Parathyroid adenoma (tissue), 2 donors: ENCODE measurements around the gene MAP3K7.

ENCODE experiments used
- H2AFZ ChIP-seq: fragments of 300-600 bp; sonication (generic); one replicate; pipeline ENCODE4 v1.7.0; 2017; ENCODE audit warnings: antibody characterized with exemption, mild to moderate bottlenecking
- H3K27ac ChIP-seq: fragments of 300-600 bp; sonication (generic); one replicate; pipeline ENCODE4 v1.7.0; 2017
- H3K27me3 ChIP-seq: fragments of 300-600 bp; sonication (generic); one replicate; pipeline ENCODE4 v1.7.0; 2017; ENCODE audit warnings: low read length; ENCODE audit not compliant: control insufficient read depth, insufficient read depth
- H3K36me3 ChIP-seq: fragments of 300-600 bp; sonication (generic); one replicate; pipeline ENCODE4 v1.7.0; 2017; ENCODE audit warnings: low read length; ENCODE audit not compliant: control insufficient read depth, insufficient read depth
- H3K4me1 ChIP-seq: fragments of 300-600 bp; sonication (generic); one replicate; pipeline ENCODE4 v1.7.0; 2017; ENCODE audit warnings: control low read depth
- H3K4me2 ChIP-seq: fragments of 300-600 bp; sonication (generic); one replicate; pipeline ENCODE4 v1.7.0; 2017; ENCODE audit warnings: low read length
- H3K4me3 ChIP-seq: fragments of 300-600 bp; sonication (generic); one replicate; pipeline ENCODE4 v1.7.0; 2017; ENCODE audit warnings: low read depth, low read length
- H3K79me2 ChIP-seq: fragments of 300-600 bp; sonication (generic); one replicate; pipeline ENCODE4 v1.7.0; 2017; ENCODE audit warnings: control low read depth
- H3K9ac ChIP-seq: fragments of 300-600 bp; sonication (generic); one replicate; pipeline ENCODE4 v1.7.0; 2017; ENCODE audit warnings: mild to moderate bottlenecking
- H3K9me3 ChIP-seq: fragments of 300-600 bp; sonication (generic); one replicate; pipeline ENCODE4 v1.7.0; 2017; ENCODE audit warnings: low read length; ENCODE audit not compliant: control insufficient read depth
- TF ChIP-seq, protein P1 (sequence below): fragments of 300-600 bp; sonication (generic); IDR thresholded peaks from one replicate; pipeline ENCODE4 v1.7.0; 2017; ENCODE audit warnings: antibody characterized with exemption, mild to moderate bottlenecking
- donor health status: primary hyperparathyroidism.

MAP3K7 gene

GRCh38 chr6:90581146-90581545 lies 5.7 kb downstream of the MAP3K7 start:
- Histone ChIP-seq H3K9me3 (no peaks in the 10 kb centered on the region), H3K27me3 (no peaks in the 10 kb centered on the region), H3K4me1 (peaks cover 9% of the 10 kb centered on the region), H3K4me2 (no peak overlapping the region), H2AFZ (no peak overlapping the region), H3K79me2 (peaks cover 22% of the 10 kb centered on the region), H3K9ac (no peak overlapping the region), H3K27ac (no peak overlapping the region), H3K36me3 (no peaks in the 10 kb centered on the region), H3K4me3 (no peak overlapping the region)
- TF ChIP-seq, protein P1, sequence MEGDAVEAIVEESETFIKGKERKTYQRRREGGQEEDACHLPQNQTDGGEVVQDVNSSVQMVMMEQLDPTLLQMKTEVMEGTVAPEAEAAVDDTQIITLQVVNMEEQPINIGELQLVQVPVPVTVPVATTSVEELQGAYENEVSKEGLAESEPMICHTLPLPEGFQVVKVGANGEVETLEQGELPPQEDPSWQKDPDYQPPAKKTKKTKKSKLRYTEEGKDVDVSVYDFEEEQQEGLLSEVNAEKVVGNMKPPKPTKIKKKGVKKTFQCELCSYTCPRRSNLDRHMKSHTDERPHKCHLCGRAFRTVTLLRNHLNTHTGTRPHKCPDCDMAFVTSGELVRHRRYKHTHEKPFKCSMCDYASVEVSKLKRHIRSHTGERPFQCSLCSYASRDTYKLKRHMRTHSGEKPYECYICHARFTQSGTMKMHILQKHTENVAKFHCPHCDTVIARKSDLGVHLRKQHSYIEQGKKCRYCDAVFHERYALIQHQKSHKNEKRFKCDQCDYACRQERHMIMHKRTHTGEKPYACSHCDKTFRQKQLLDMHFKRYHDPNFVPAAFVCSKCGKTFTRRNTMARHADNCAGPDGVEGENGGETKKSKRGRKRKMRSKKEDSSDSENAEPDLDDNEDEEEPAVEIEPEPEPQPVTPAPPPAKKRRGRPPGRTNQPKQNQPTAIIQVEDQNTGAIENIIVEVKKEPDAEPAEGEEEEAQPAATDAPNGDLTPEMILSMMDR: no peak

DNA sequence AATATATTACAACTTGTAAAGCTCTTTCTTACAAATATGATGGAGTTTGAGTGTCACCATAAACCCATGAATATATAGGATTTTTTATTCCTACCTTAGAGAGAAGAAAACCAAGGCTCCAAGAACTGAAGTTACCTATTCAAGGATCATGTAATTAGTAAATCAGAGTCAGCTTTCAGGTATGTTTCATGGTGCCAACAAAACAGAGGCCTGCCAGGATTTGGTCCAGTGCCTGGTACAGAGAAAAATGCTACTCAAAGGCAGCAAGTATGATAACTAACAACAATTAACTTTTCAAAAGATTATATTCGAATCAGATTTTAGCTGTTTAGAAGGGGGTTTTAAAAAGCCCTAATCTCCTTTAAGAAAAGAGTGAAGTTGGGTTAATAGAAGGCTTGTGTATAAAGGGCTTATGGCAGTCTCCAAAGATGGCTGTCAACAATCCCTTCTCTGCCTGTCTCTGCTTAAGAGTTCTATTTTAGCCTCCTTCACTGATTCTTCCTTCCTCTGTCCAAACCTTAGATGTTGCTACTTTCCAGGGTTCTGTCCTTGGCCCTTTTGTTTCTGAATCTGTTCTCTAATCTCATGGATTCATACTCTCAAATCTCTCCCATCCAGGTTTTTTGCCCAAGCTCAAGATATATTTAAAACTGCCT lies 7.8 kb downstream of the MAP3K7 start:
- H3K79me2 ChIP-seq: peaks cover 9% of the 10 kb centered on the region
- H3K4me1 ChIP-seq: peaks cover 4% of the 10 kb centered on the region
- no peaks in the 10 kb centered on the region for H3K27me3 ChIP-seq
- TF ChIP-seq, protein P1: no peak
- no peaks in the 10 kb centered on the region for H3K9me3 ChIP-seq
- no peaks in the 10 kb centered on the region for H3K36me3 ChIP-seq
- H3K4me3 ChIP-seq: no peak overlapping the region
- no peak overlapping the region for H3K27ac ChIP-seq
- H3K9ac ChIP-seq: no peak overlapping the region
- no peak overlapping the region for H3K4me2 ChIP-seq
- no peak overlapping the region for H2AFZ ChIP-seq

- Histone ChIP-seq H3K79me2 (peaks cover 1% of the 10 kb centered on the region), H3K4me1 (peaks cover 4% of the 10 kb centered on the region), H3K4me2 (no peak overlapping the region), H3K9ac (no peak overlapping the region), H3K9me3 (no peaks in the 10 kb centered on the region), H2AFZ (no peak overlapping the region), H3K4me3 (no peak overlapping the region), H3K27ac (peak overlapping the region; percentile 40), H3K27me3 (no peaks in the 10 kb centered on the region), H3K36me3 (no peaks in the 10 kb centered on the region)
- TF ChIP-seq, protein P1: no peak
These were observed 11.6 kb downstream of the MAP3K7 start for GRCh38 chr6:90575267-90575666.

GRCh38 chr6:90574610-90575009 lies 12.3 kb downstream of the MAP3K7 start:
- H3K9me3 ChIP-seq: no peaks in the 10 kb centered on the region
- H3K9ac ChIP-seq: no peak overlapping the region
- TF ChIP-seq, protein P1: no peak

GRCh38 chr6:90573624-90574023 lies 13.2 kb downstream of the MAP3K7 start:
- H3K9ac ChIP-seq: no peak overlapping the region
- TF ChIP-seq, protein P1: no peak
- H3K27me3 ChIP-seq: no peaks in the 10 kb centered on the region
- H2AFZ ChIP-seq: no peak overlapping the region
- peaks cover 4% of the 10 kb centered on the region for H3K4me1 ChIP-seq
- no peak overlapping the region for H3K4me3 ChIP-seq
- H3K9me3 ChIP-seq: no peaks in the 10 kb centered on the region
- no peak overlapping the region for H3K4me2 ChIP-seq
- no peak overlapping the region for H3K27ac ChIP-seq
- peaks cover 4% of the 10 kb centered on the region for H3K79me2 ChIP-seq
- no peaks in the 10 kb centered on the region for H3K36me3 ChIP-seq

More at GRCh38 chr6:90574610-90575009, 12.3 kb downstream of the MAP3K7 start:
- no peak overlapping the region for H2AFZ ChIP-seq
- no peaks in the 10 kb centered on the region for H3K27me3 ChIP-seq
- H3K27ac ChIP-seq: peak overlapping the region; percentile 40
- H3K4me3 ChIP-seq: no peak overlapping the region
- no peaks in the 10 kb centered on the region for H3K36me3 ChIP-seq
- H3K4me1 ChIP-seq: peaks cover 4% of the 10 kb centered on the region
- H3K4me2 ChIP-seq: no peak overlapping the region
- peaks cover 4% of the 10 kb centered on the region for H3K79me2 ChIP-seq
